Neural cell (in vitro differentiated cells): ENCODE measurements around the gene WBP4. TPM values are rescaled to one million over a fixed set of nuclear protein-coding genes. Genes with fewer than 3 reads are reported as not detected.

Experiments used
- H2AFZ ChIP-seq: fragments of 200-600, 300-800 bp; sonication (generic), shearing (Covaris generic); 2 replicates; pipeline ENCODE4 v1.6.0; 2014; ENCODE audit warnings: low read depth, mild to moderate bottlenecking, antibody characterized with exemption, low read length, moderate library complexity
- H3F3A ChIP-seq: fragments of 200-600 bp; shearing (Covaris generic); 2 replicates; pipeline ENCODE4 v1.6.1; 2016; ENCODE audit warnings: mild to moderate bottlenecking, moderate library complexity, mixed read lengths, antibody characterized with exemption, low read length; ENCODE audit not compliant: insufficient read depth, poor library complexity, severe bottlenecking
- H3K27ac ChIP-seq: fragments of 200-600, 300-800 bp; sonication (generic), shearing (Covaris generic); 2 replicates; pipeline ENCODE4 v1.5.1; 2014; ENCODE audit warnings: mild to moderate bottlenecking, low read length, moderate library complexity
- H3K27me3 ChIP-seq: fragments of 300-800, 200-600 bp; sonication (generic), shearing (Covaris generic); 2 replicates; pipeline ENCODE4 v1.6.0; 2014; ENCODE audit warnings: mild to moderate bottlenecking, low read depth, low read length, moderate library complexity; ENCODE audit not compliant: insufficient read depth
- H3K36me3 ChIP-seq: fragments of 300-800, 200-600 bp; sonication (generic), shearing (Covaris generic); 2 replicates; pipeline ENCODE4 v1.5.1; 2014; ENCODE audit warnings: mild to moderate bottlenecking, antibody characterized with exemption, low read length, moderate library complexity; ENCODE audit not compliant: insufficient read depth
- H3K4me2 ChIP-seq: fragments of 300-800, 200-600 bp; sonication (generic), shearing (Covaris generic); 2 replicates; pipeline ENCODE4 v1.6.0; 2014; ENCODE audit warnings: mild to moderate bottlenecking, low read length
- H3K4me3 ChIP-seq: fragments of 300-800, 200-600 bp; sonication (generic), shearing (Covaris generic); 2 replicates; pipeline ENCODE4 v1.5.1; 2014; ENCODE audit warnings: mild to moderate bottlenecking, low read length, moderate library complexity
- H3K79me2 ChIP-seq: fragments of 200-600 bp; shearing (Covaris generic); replicated peaks from 2 replicates; pipeline ENCODE4 v1.6.0; 2014; ENCODE audit warnings: mild to moderate bottlenecking, low read length, moderate library complexity; ENCODE audit not compliant: insufficient read depth
- H3K9ac ChIP-seq: fragments of 300-800, 200-600 bp; sonication (generic), shearing (Covaris generic); 2 replicates; pipeline ENCODE4 v1.6.1; 2016; ENCODE audit warnings: mild to moderate bottlenecking, low read length, mixed read lengths
- H3K9me2 ChIP-seq: fragments of 200-600 bp; shearing (Covaris generic); 2 replicates; pipeline ENCODE4 v1.6.1; 2016; ENCODE audit warnings: mild to moderate bottlenecking, low read length, mixed read lengths; ENCODE audit not compliant: insufficient read depth
- H3K9me3 ChIP-seq: fragments of 200-600, 300-800 bp; sonication (generic), shearing (Covaris generic); 2 replicates; pipeline ENCODE4 v1.6.1; 2016; ENCODE audit warnings: mild to moderate bottlenecking, mixed run types, low read length, moderate library complexity, mixed read lengths
- H4K20me1 ChIP-seq: fragments of 200-600 bp; shearing (Covaris generic); 2 replicates; pipeline ENCODE4 v1.6.1; 2016; ENCODE audit warnings: mild to moderate bottlenecking, mixed run types; ENCODE audit not compliant: insufficient read depth
- EP300 ChIP-seq: fragments of 450-650 bp; conservative IDR thresholded peaks from 2 replicates; pipeline ENCODE4 v1.6.1; 2014; ENCODE audit warnings: antibody characterized with exemption, mild to moderate bottlenecking, moderate library complexity; ENCODE audit not compliant: poor library complexity, severe bottlenecking
- EZH2 ChIP-seq: fragments of 200-600, 300-800 bp; shearing (Covaris generic), sonication (generic); IDR thresholded peaks from 2 replicates; pipeline ENCODE4 v1.6.1; 2014; ENCODE audit warnings: antibody characterized with exemption, low read length, borderline replicate concordance, mild to moderate bottlenecking; ENCODE audit not compliant: insufficient read depth, poor library complexity, severe bottlenecking
- MXI1 ChIP-seq: fragments of 450-650 bp; conservative IDR thresholded peaks from 2 replicates; pipeline ENCODE4 v1.6.1; 2014; ENCODE audit warnings: antibody characterized with exemption, mild to moderate bottlenecking; ENCODE audit not compliant: poor library complexity, severe bottlenecking
- POLR2AphosphoS5 ChIP-seq: IDR thresholded peaks from 2 replicates; pipeline ENCODE4 v1.6.1; 2012
- RAD21 ChIP-seq: fragments of 450-650 bp; conservative IDR thresholded peaks from 2 replicates; pipeline ENCODE4 v1.6.1; 2014; ENCODE audit warnings: antibody characterized with exemption, mild to moderate bottlenecking, moderate library complexity
- SMC3 ChIP-seq: fragments of 450-650 bp; conservative IDR thresholded peaks from 2 replicates; pipeline ENCODE4 v1.6.1; 2014; ENCODE audit warnings: antibody characterized with exemption, mild to moderate bottlenecking, moderate library complexity; ENCODE audit not compliant: poor library complexity
- TAF1 ChIP-seq: IDR thresholded peaks from 2 replicates; pipeline ENCODE4 v1.6.1; 2012; ENCODE audit warnings: low read depth
- polyA plus RNA-seq: library from polyadenylated mRNA; depleted of rRNA; stranded (reverse); fragments of >200 nt; gene quantifications from 2 replicates; pipeline ENCODE4 v1.2.3, GENCODE V29; 2014
- TF ChIP-seq, protein P1 (sequence below): IDR thresholded peaks from 2 replicates; pipeline ENCODE4 v1.6.1; 2012; ENCODE audit warnings: borderline replicate concordance
- TF ChIP-seq, protein P2 (sequence below): fragments of 450-650 bp; IDR thresholded peaks from 2 replicates; pipeline ENCODE4 v1.5.1; 2014; ENCODE audit warnings: antibody characterized with exemption, mild to moderate bottlenecking, moderate library complexity; ENCODE audit not compliant: poor library complexity, severe bottlenecking

WBP4 gene
- polyA plus RNA-seq, 1 donor from 2014 or later: 19.0 TPM

DNA sequence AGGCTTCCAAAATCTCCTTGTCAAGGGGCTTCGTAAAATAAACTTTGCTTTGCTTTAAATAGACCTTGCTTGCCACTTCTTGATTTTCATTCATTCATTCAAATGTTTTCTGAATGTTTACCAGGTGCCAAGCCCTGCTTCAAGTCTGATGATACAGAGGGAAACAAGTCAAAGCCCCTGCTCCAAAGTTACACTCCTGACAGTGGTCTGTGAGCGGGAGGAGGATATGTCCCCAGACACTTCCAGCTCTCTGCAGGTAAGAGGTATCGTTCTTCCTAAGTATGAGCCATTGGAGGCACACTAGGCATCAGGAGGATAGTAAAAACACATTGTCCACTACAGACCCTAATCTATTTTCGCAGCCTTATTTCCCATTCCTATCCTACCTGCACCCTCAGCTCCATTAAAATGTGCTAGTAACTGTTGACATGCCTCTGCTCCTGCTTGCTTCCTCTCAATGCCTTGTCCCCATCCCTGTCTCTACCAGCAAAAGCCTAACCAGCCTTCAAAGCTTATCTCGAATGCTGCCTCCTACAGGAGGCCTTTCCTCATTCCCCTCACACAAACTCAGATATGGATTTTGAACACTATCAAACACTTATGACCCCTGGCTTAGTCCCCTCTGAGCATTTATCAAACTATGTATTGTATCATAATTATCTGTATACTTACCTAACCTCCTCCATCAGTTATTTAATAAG, 6.2 kb upstream of the WBP4 start:
- no peaks in the 10 kb centered on the region for H3K9me3 ChIP-seq
- H3K9me2 ChIP-seq: no peaks in the 10 kb centered on the region
- H3K4me2 ChIP-seq: no peak overlapping the region
- H3K27ac ChIP-seq: no peak overlapping the region
- TF ChIP-seq EZH2 (no peak), EP300 (no peak), POLR2AphosphoS5 (no peak), MXI1 (no peak), SMC3 (no peak), TAF1 (no peak), RAD21 (no peak)
- TF ChIP-seq, protein P1, sequence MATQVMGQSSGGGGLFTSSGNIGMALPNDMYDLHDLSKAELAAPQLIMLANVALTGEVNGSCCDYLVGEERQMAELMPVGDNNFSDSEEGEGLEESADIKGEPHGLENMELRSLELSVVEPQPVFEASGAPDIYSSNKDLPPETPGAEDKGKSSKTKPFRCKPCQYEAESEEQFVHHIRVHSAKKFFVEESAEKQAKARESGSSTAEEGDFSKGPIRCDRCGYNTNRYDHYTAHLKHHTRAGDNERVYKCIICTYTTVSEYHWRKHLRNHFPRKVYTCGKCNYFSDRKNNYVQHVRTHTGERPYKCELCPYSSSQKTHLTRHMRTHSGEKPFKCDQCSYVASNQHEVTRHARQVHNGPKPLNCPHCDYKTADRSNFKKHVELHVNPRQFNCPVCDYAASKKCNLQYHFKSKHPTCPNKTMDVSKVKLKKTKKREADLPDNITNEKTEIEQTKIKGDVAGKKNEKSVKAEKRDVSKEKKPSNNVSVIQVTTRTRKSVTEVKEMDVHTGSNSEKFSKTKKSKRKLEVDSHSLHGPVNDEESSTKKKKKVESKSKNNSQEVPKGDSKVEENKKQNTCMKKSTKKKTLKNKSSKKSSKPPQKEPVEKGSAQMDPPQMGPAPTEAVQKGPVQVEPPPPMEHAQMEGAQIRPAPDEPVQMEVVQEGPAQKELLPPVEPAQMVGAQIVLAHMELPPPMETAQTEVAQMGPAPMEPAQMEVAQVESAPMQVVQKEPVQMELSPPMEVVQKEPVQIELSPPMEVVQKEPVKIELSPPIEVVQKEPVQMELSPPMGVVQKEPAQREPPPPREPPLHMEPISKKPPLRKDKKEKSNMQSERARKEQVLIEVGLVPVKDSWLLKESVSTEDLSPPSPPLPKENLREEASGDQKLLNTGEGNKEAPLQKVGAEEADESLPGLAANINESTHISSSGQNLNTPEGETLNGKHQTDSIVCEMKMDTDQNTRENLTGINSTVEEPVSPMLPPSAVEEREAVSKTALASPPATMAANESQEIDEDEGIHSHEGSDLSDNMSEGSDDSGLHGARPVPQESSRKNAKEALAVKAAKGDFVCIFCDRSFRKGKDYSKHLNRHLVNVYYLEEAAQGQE: no peak
- no peaks in the 10 kb centered on the region for H4K20me1 ChIP-seq
- H3K9ac ChIP-seq: no peak overlapping the region
- H3K4me3 ChIP-seq: no peak overlapping the region
- no peaks in the 10 kb centered on the region for H3K79me2 ChIP-seq
- H3K36me3 ChIP-seq: no peaks in the 10 kb centered on the region
- no peaks in the 10 kb centered on the region for H3K27me3 ChIP-seq
- H3F3A ChIP-seq: peaks cover 9% of the 10 kb centered on the region
- H2AFZ ChIP-seq: no peak overlapping the region

DNA sequence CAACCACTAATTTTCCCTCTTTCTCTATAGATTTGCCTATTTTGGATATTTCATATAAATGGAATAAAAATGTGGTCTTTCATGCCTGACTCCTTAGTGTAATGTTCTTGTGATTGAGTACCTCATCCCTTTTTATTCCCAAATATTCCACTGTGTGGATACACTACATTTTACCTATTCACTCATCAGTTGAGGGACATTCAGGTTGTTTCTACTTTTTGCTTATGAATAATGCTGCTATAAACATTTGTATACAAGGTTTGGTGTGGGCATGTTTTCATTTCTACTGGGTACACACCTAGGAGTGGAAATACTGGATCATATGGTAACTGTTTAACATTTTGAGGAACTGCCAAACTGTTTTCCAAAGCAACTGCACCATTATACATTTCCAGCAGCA, 5.1 kb upstream of the WBP4 start:
- H3K79me2 ChIP-seq: no peaks in the 10 kb centered on the region

More for the DNA sequence above, 5.1 kb upstream of the WBP4 start:
- H3F3A ChIP-seq: peaks cover 9% of the 10 kb centered on the region
- H2AFZ ChIP-seq: no peak overlapping the region
- no peak overlapping the region for H3K4me3 ChIP-seq
- H4K20me1 ChIP-seq: no peaks in the 10 kb centered on the region
- H3K36me3 ChIP-seq: no peaks in the 10 kb centered on the region
- H3K4me2 ChIP-seq: no peak overlapping the region
- no peaks in the 10 kb centered on the region for H3K27me3 ChIP-seq
- no peaks in the 10 kb centered on the region for H3K9me3 ChIP-seq
- H3K9me2 ChIP-seq: no peaks in the 10 kb centered on the region
- H3K9ac ChIP-seq: no peak overlapping the region
- TF ChIP-seq, protein P1: no peak
- TF ChIP-seq POLR2AphosphoS5 (no peak), TAF1 (no peak), EP300 (no peak), EZH2 (no peak), SMC3 (no peak), MXI1 (no peak), RAD21 (no peak)
- TF ChIP-seq, protein P2, sequence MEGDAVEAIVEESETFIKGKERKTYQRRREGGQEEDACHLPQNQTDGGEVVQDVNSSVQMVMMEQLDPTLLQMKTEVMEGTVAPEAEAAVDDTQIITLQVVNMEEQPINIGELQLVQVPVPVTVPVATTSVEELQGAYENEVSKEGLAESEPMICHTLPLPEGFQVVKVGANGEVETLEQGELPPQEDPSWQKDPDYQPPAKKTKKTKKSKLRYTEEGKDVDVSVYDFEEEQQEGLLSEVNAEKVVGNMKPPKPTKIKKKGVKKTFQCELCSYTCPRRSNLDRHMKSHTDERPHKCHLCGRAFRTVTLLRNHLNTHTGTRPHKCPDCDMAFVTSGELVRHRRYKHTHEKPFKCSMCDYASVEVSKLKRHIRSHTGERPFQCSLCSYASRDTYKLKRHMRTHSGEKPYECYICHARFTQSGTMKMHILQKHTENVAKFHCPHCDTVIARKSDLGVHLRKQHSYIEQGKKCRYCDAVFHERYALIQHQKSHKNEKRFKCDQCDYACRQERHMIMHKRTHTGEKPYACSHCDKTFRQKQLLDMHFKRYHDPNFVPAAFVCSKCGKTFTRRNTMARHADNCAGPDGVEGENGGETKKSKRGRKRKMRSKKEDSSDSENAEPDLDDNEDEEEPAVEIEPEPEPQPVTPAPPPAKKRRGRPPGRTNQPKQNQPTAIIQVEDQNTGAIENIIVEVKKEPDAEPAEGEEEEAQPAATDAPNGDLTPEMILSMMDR: no peak
- no peak overlapping the region for H3K27ac ChIP-seq
